ENCODE results near the gene SAMD13.

Gene SAMD13

GRCh38 chr1:84301004-84301784 lies at the start of gene SAMD13:
SAMD13 (plus strand) TSS chr1:84301708; CDS start chr1:84303235, 1,527 bp downstream.
- DNase-seq: peak; percentile 21 to 52

GRCh38 chr1:84253036-84253435 lies 48.5 kb upstream of the SAMD13 start:
- no peak for DNase-seq

- no peak for DNase-seq
Measured at GRCh38 chr1:84253891-84254290, 47.6 kb upstream of the SAMD13 start.

- DNase-seq: no peak
Measured at GRCh38 chr1:84254703-84255238, 46.7 kb upstream of the SAMD13 start.

GRCh38 chr1:84255582-84255981 lies 45.9 kb upstream of the SAMD13 start:
- no peak for DNase-seq

GRCh38 chr1:84257617-84258016 lies 43.9 kb upstream of the SAMD13 start:
- DNase-seq: no peak

GRCh38 chr1:84259376-84259775 lies 42.1 kb upstream of the SAMD13 start:
- DNase-seq: no peak

GRCh38 chr1:84259989-84260388 lies 41.5 kb upstream of the SAMD13 start:
- DNase-seq: no peak

- DNase-seq: no peak
Measured at GRCh38 chr1:84260852-84261518, 40.5 kb upstream of the SAMD13 start.

- DNase-seq: no peak
Measured at GRCh38 chr1:84264961-84265360, 36.5 kb upstream of the SAMD13 start.

- DNase-seq: no peak
Measured at GRCh38 chr1:84265867-84266266, 35.6 kb upstream of the SAMD13 start.

GRCh38 chr1:84266748-84267147 lies 34.8 kb upstream of the SAMD13 start:
- no peak for DNase-seq

GRCh38 chr1:84267476-84267875 lies 34.0 kb upstream of the SAMD13 start:
- DNase-seq: no peak

GRCh38 chr1:84268346-84268745 lies 33.2 kb upstream of the SAMD13 start:
- DNase-seq: no peak

GRCh38 chr1:84269306-84269705 lies 32.2 kb upstream of the SAMD13 start:
- no peak for DNase-seq

- DNase-seq: peak; percentile 43 to 50
Measured at GRCh38 chr1:84271441-84272151, 29.9 kb upstream of the SAMD13 start.

- DNase-seq: no peak
Measured at GRCh38 chr1:84272401-84272800, 29.1 kb upstream of the SAMD13 start.

- no peak for DNase-seq
Measured at GRCh38 chr1:84277343-84278059, 24.0 kb upstream of the SAMD13 start.

- no peak for DNase-seq
Measured at GRCh38 chr1:84278905-84279304, 22.6 kb upstream of the SAMD13 start.

- no peak for DNase-seq
Measured at GRCh38 chr1:84280912-84281311, 20.6 kb upstream of the SAMD13 start.

- no peak for DNase-seq
Measured at GRCh38 chr1:84282780-84283333, 18.7 kb upstream of the SAMD13 start.

GRCh38 chr1:84283381-84283780 lies 18.1 kb upstream of the SAMD13 start:
- DNase-seq: no peak

GRCh38 chr1:84286071-84286470 lies 15.4 kb upstream of the SAMD13 start:
- DNase-seq: no peak

All from inflammatory macrophage treated with lipopolysaccharide for 1 hour (primary cell).